ENCODE measurements around the gene CCL4L2.

GRCh38 chr17:36212272-36212605 is 1.4 kb downstream of the CCL4L2 start:
- TF ChIP-seq CTCF (IDR thresholded peaks at IDR 0.05; ENCODE audit: insufficient read depth, low read length) (no peak), REST (IDR thresholded peaks at IDR 0.05; ENCODE audit: insufficient replicate concordance, low read depth) (no peak)
